Fibroblast of lung (primary cell): Measurements from ENCODE around the gene OR6X1. TPM values are rescaled to one million over a fixed set of nuclear protein-coding genes. Genes with fewer than 3 reads are reported as not detected.

ENCODE experiments used
- DNase-seq, 2 donors: peaks; one replicate each; pipeline versions ENCODE4 v3.0.0 to v3.0.0-alpha.2; 2010; ENCODE audit warnings: low read depth in 2 of 2
- H2AFZ ChIP-seq: 2 replicates; pipeline ENCODE4 v1.5.1; 2012; ENCODE audit warnings: low read length, control low read depth, inconsistent platforms
- H3K27ac ChIP-seq: 2 replicates; pipeline ENCODE4 v1.5.1; 2011; ENCODE audit warnings: low read length, control low read depth; ENCODE audit not compliant: insufficient read depth
- H3K27me3 ChIP-seq: 2 replicates; pipeline ENCODE4 v1.5.1; 2011; ENCODE audit warnings: mild to moderate bottlenecking, low read length; ENCODE audit not compliant: control insufficient read depth, insufficient read depth
- H3K36me3 ChIP-seq: 2 replicates; pipeline ENCODE4 v1.5.1; 2011; ENCODE audit warnings: low read length; ENCODE audit not compliant: control insufficient read depth, insufficient read depth
- H3K4me1 ChIP-seq: 2 replicates; pipeline ENCODE4 v1.5.1; 2011; ENCODE audit warnings: low read length; ENCODE audit not compliant: control insufficient read depth, insufficient read depth; ENCODE audit errors: extremely low read depth
- H3K4me2 ChIP-seq: 2 replicates; pipeline ENCODE4 v1.5.1; 2011; ENCODE audit warnings: low read length, control low read depth; ENCODE audit not compliant: insufficient read depth; ENCODE audit errors: extremely low read depth
- H3K4me3 ChIP-seq, 4 experiments: fragments of 200-600 bp in 1 of 4; sonication (generic) in 1 of 4; replicated peaks in 1 of 4; 2 replicates each; pipeline ENCODE4 v1.5.1; 2011 to 2016; ENCODE audit warnings: low read length in 4 of 4, low read depth in 3 of 4, mild to moderate bottlenecking in 3 of 4, control low read depth in 2 of 4, inconsistent platforms in 1 of 4, mixed read lengths in 1 of 4; ENCODE audit not compliant: insufficient read depth in 1 of 4; ENCODE audit errors: control extremely low read depth in 1 of 4
- H3K79me2 ChIP-seq: 2 replicates; pipeline ENCODE4 v1.5.1; 2012; ENCODE audit warnings: mild to moderate bottlenecking, low read length, inconsistent platforms; ENCODE audit not compliant: control insufficient read depth, insufficient read depth
- H3K9ac ChIP-seq: 2 replicates; pipeline ENCODE4 v1.5.1; 2011; ENCODE audit warnings: mild to moderate bottlenecking, low read length, control low read depth; ENCODE audit not compliant: insufficient read depth
- H3K9me3 ChIP-seq: 2 replicates; pipeline ENCODE4 v1.5.1; 2012; ENCODE audit warnings: low read depth, low read length; ENCODE audit not compliant: control insufficient read depth, insufficient read depth
- H4K20me1 ChIP-seq: 2 replicates; pipeline ENCODE4 v1.5.1; 2011; ENCODE audit warnings: low read length; ENCODE audit not compliant: control insufficient read depth, insufficient read depth; ENCODE audit errors: extremely low read depth
- CTCF ChIP-seq, 2 donors: IDR thresholded peaks in 1 of 2; conservative IDR thresholded peaks in 1 of 2; 1 replicate in 1 of 2; 2 replicates in 1 of 2; pipeline ENCODE4 v1.5.1; 2011 to 2012; ENCODE audit warnings: low read length in 2 of 2, control low read depth in 1 of 2, inconsistent platforms in 1 of 2, low read depth in 1 of 2, mild to moderate bottlenecking in 1 of 2
- EZH2 ChIP-seq: IDR thresholded peaks from 2 replicates; pipeline ENCODE4 v1.5.1; 2012; ENCODE audit warnings: low read length, control low read depth, mild to moderate bottlenecking; ENCODE audit errors: missing control alignments
- polyA plus RNA-seq, 2 donors: library from polyadenylated mRNA; depleted of rRNA in 1 of 2; stranded (reverse) in 1 of 2; unstranded in 1 of 2; fragments of >200 nt; gene quantifications; 2 replicates each; pipeline ENCODE4 v1.2.1, GENCODE V29; 2011 to 2012; ENCODE audit warnings: missing spikeins in 1 of 2
- total RNA-seq: library from RNA; depleted of rRNA; stranded (reverse); fragments of >200 nt; gene quantifications from 2 replicates; pipeline ENCODE4 v1.2.1, GENCODE V29; 2014

OR6X1 gene
- total and polyA plus RNA-seq, 2 donors (not counting 1 experiment from before 2014, with no cell fraction given) = not detected

GRCh38 chr11:123783536-123783935, 29.2 kb upstream of the OR6X1 start:
- DNase-seq = no peak
- TF ChIP-seq CTCF (conservative IDR thresholded peaks at IDR 0.05 in 1 of 2, IDR thresholded peaks at IDR 0.05 in 1 of 2; ENCODE audit: low read depth in 1 of 2, low read length in 2 of 2) (no peak), EZH2 (no peak)
- H3K4me1 ChIP-seq = no peaks in the 10 kb centered on the region
- no peaks in the 10 kb centered on the region for H3K79me2 ChIP-seq
- H3K9me3 ChIP-seq = no peaks in the 10 kb centered on the region
- no peak overlapping the region for H3K9ac ChIP-seq
- no peaks in the 10 kb centered on the region for H3K27me3 ChIP-seq
- H4K20me1 ChIP-seq = no peaks in the 10 kb centered on the region
- H3K36me3 ChIP-seq = no peaks in the 10 kb centered on the region
- H2AFZ ChIP-seq = no peak overlapping the region
- no peak overlapping the region for H3K4me2 ChIP-seq
- no peak overlapping the region for H3K4me3 ChIP-seq
- no peak overlapping the region for H3K27ac ChIP-seq

- H3K9ac ChIP-seq = no peak overlapping the region
These were observed 24.2 kb upstream of the OR6X1 start for GRCh38 chr11:123778511-123778910.

GRCh38 chr11:123775715-123776549, 21.6 kb upstream of the OR6X1 start:
- H3K4me2 ChIP-seq = no peak overlapping the region
- no peaks in the 10 kb centered on the region for H4K20me1 ChIP-seq
- no peaks in the 10 kb centered on the region for H3K27me3 ChIP-seq
- no peaks in the 10 kb centered on the region for H3K4me1 ChIP-seq
- H3K4me3 ChIP-seq = no peak overlapping the region
- H3K79me2 ChIP-seq = no peaks in the 10 kb centered on the region
- no peak overlapping the region for H3K27ac ChIP-seq
- no peak overlapping the region for H3K9ac ChIP-seq
- no peaks in the 10 kb centered on the region for H3K9me3 ChIP-seq
- no peak overlapping the region for H2AFZ ChIP-seq
- TF ChIP-seq EZH2 = no peak
- no peaks in the 10 kb centered on the region for H3K36me3 ChIP-seq
- DNase-seq = no peak

More at GRCh38 chr11:123778511-123778910, 24.2 kb upstream of the OR6X1 start:
- Histone ChIP-seq H2AFZ (no peak overlapping the region), H3K79me2 (no peaks in the 10 kb centered on the region), H3K27ac (no peak overlapping the region), H3K4me1 (no peaks in the 10 kb centered on the region), H3K36me3 (no peaks in the 10 kb centered on the region), H3K4me3 (no peak overlapping the region), H3K4me2 (no peak overlapping the region), H4K20me1 (no peaks in the 10 kb centered on the region), H3K27me3 (no peaks in the 10 kb centered on the region), H3K9me3 (no peaks in the 10 kb centered on the region)
- TF ChIP-seq EZH2 (no peak), CTCF (conservative IDR thresholded peaks at IDR 0.05 in 1 of 2, IDR thresholded peaks at IDR 0.05 in 1 of 2; ENCODE audit: low read depth in 1 of 2, low read length in 2 of 2) (no peak)
- no peak for DNase-seq
